Measurements from ENCODE around the gene SPON1. TPM values are rescaled to one million over a fixed set of nuclear protein-coding genes. Genes with fewer than 3 reads are reported as not detected.

SPON1 gene
- total RNA-seq, 2 experiments from 2014 or later, result 0.96 to 1.4 TPM

DNA sequence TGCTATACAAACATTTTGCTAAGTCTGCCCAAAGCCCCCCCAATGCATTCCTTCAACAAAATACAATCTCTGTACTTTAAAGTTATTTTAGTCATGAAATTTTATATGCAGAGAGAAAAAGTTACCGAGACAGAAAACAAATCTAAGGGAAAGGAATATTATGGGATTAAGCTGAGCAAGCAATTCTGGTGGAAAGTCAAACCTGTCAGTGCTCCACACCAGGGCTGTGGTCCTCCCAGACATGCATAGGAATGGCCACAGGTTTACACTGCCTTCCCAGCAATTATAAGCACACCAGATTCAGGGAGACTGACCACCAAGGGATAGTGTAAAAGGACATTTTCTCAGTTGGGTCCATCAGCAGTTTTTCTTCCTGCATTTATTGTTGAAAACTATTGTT is 304.1 kb downstream of the SPON1 start:
- peaks cover 1% of the 10 kb centered on the region for H3K9me3 Mint-ChIP-seq
- POLR2A ChIA-PET, result no interaction called here
- DNase-seq (no peak), ATAC-seq (no peak)
- H3K4me1 Mint-ChIP-seq (ENCODE audit: low read depth), result peaks cover 15% of the 10 kb centered on the region
- peaks cover 30% of the 10 kb centered on the region for H3K36me3 Mint-ChIP-seq (ENCODE audit: low read depth)
- TF ChIP-seq, protein P1, sequence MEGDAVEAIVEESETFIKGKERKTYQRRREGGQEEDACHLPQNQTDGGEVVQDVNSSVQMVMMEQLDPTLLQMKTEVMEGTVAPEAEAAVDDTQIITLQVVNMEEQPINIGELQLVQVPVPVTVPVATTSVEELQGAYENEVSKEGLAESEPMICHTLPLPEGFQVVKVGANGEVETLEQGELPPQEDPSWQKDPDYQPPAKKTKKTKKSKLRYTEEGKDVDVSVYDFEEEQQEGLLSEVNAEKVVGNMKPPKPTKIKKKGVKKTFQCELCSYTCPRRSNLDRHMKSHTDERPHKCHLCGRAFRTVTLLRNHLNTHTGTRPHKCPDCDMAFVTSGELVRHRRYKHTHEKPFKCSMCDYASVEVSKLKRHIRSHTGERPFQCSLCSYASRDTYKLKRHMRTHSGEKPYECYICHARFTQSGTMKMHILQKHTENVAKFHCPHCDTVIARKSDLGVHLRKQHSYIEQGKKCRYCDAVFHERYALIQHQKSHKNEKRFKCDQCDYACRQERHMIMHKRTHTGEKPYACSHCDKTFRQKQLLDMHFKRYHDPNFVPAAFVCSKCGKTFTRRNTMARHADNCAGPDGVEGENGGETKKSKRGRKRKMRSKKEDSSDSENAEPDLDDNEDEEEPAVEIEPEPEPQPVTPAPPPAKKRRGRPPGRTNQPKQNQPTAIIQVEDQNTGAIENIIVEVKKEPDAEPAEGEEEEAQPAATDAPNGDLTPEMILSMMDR (IDR thresholded peaks at IDR 0.05), result no peak
- intact Hi-C loops (cut with micrococcal nuclease), result no loop called here
- no peak overlapping the region for H3K4me3 Mint-ChIP-seq
- no peak overlapping the region for H3K27ac Mint-ChIP-seq
- CTCF ChIA-PET, result interaction anchor here (1.6 kb wide), 1 partner anchor 13 kb away, joined by 7 read pairs; no protein-coding TSS in a partner anchor
- no peaks in the 10 kb centered on the region for H3K27me3 Mint-ChIP-seq

DNA sequence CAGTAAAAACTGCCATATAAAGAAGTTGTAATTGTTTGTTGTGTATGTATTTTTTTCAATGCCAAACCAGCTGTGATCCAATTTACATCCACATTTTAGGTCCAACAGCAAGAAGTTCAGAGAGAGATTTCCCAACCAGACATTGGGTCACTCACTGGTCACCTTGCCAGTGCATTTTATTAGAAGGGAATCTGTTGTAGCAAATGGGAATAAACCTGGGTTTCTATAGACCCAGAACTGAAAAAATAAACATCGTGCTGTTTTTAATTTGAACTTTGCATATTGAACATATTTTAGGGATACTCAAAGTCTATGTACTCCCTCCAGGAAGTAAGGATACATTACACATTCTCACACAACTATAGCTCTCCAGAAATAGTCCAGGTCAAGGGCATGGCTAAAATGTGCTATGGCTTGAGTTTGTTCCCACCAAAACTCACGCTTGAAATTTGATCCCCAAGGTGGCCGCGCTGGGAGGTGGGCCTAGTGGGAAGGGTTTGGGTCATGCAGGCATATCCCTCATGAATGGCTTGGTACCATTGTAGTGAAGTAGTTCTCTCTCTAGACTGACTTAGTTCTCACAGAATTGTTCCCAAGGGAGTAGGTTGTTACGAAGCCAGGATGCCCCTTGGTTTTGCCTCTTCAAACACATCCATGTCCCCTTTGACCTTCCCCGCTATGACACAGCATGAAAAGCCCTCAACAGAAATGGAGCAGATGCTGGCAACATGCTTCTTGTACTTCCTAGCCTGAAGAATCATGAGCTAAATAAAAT is 305.5 kb downstream of the SPON1 start:
- ChIA-PET POLR2A (no interaction called here), CTCF (interaction anchor here (1.6 kb wide), 1 partner anchor 15 kb away, joined by 7 read pairs; no protein-coding TSS in a partner anchor)
- DNase-seq, result no peak
- Mint-ChIP-seq H3K27me3 (no peaks in the 10 kb centered on the region), H3K9me3 (peaks cover 1% of the 10 kb centered on the region), H3K4me3 (no peak overlapping the region), H3K36me3 (ENCODE audit: low read depth) (peaks cover 38% of the 10 kb centered on the region), H3K27ac (no peak overlapping the region), H3K4me1 (ENCODE audit: low read depth) (peaks cover 23% of the 10 kb centered on the region)
- TF ChIP-seq, protein P1 (IDR thresholded peaks at IDR 0.05), result no peak
- intact Hi-C loops (cut with micrococcal nuclease), result no loop called here
- ATAC-seq, result no peak

DNA sequence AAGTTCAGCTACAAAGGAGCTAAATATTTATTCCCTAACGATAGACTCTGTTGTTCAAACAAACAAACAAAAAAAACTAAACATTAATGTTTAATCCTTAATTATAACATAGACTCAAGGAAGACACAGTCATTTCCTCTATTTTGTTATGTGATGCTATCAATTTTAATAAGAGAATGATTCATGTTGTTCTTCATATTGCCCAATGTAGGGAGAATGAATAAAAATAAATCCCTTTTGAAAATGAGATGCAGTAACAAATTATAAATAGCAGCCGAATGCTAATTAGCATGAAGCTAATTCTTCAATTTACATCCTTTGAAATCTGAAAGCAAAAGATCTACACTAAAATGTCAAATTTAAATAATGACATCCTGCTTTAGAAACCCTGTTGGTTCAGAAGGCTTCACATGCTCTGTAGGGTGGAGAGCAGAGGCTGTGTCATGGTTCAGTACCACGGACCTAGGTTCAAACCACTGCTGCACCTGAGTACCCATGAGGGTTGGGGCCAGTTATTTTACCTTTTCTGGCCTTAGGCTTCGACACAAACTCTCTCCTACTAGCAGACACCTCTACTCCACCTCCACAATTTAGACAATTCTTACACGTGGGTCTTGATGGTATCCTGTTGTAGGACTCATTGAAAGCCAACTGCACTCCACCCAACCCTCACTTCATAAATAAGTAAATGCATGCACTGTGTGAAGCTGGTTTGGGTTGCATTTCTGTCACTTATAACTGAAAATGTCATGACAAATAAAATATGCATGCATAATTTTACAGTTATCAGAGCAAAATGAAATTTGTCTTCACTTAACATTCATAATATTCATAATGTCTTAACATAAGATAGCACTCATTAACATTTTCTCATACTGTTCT is 307.4 kb downstream of the SPON1 start:
- peaks cover 23% of the 10 kb centered on the region for H3K4me1 Mint-ChIP-seq (ENCODE audit: low read depth)
- H3K4me3 Mint-ChIP-seq, result no peak overlapping the region
- ChIA-PET CTCF (interaction anchor here (1.1 kb wide), 2 partner anchors 30 to 295 kb away, joined by 3 to 5 read pairs; no protein-coding TSS in a partner anchor), POLR2A (no interaction called here)
- ATAC-seq, result no peak
- TF ChIP-seq, protein P1 (IDR thresholded peaks at IDR 0.05), result no peak
- peaks cover 40% of the 10 kb centered on the region for H3K36me3 Mint-ChIP-seq (ENCODE audit: low read depth)
- peaks cover 1% of the 10 kb centered on the region for H3K9me3 Mint-ChIP-seq
- DNase-seq, result no peak
- no peak overlapping the region for H3K27ac Mint-ChIP-seq
- H3K27me3 Mint-ChIP-seq, result no peaks in the 10 kb centered on the region
- intact Hi-C loops (cut with micrococcal nuclease), result no loop called here

DNA sequence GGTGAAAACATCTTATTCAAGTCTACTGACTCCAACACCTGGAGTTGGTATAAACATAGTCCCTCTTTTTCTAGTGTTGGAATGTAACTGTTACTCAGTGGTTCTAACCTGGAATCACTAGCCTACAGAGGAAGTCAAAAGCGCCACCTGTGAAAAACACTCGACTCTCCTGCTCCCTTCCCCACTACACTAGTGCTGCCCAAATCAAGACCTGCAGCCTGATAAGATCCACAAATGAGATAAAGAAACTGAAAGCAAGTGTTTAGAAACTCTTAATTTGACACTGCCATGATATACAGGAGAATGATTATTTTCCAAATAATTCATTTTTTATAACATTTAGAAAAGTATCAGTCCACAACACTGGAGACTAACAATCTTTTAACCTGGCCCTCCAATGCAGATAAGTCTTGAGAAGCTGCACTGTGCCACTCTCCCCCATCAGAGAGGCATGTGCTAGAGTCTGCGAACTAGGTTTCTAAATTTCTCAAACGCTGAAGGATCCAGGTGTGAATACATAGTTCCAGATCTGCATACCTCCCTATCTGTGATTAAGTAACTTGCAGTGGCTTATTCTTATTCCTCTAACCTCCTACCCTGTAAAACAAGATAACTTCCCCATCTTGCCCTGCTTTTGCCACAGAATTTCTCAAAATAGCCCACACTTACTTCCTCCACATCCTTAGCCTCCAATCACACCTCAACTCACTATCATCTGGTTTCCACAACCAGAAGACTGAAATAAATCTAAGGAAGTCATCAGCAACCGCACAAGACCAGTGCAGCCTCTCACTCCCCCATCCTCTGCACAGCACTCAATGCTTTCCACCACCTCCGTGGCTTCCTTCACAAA is 308.4 kb downstream of the SPON1 start:
- intact Hi-C loops (cut with micrococcal nuclease), result no loop called here
- CTCF ChIA-PET, result interaction anchor here (1.1 to 1.2 kb wide), 2 partner anchors 9 to 184 kb away, joined by 3 to 4 read pairs; no protein-coding TSS in a partner anchor
- peak; percentile 54 for DNase-seq

More for the DNA sequence above, 308.4 kb downstream of the SPON1 start:
- Mint-ChIP-seq H3K36me3 (ENCODE audit: low read depth) (peaks cover 33% of the 10 kb centered on the region), H3K4me3 (peak overlapping the region; percentile 3), H3K9me3 (no peaks in the 10 kb centered on the region), H3K4me1 (ENCODE audit: low read depth) (peaks cover 27% of the 10 kb centered on the region), H3K27me3 (no peaks in the 10 kb centered on the region), H3K27ac (peak overlapping the region; percentile 53)
- TF ChIP-seq, protein P1 (IDR thresholded peaks at IDR 0.05), result no peak
- POLR2A ChIA-PET, result no interaction called here
- peak; percentile 85 for ATAC-seq

Measured in activated CD8-positive, alpha-beta T cell treated with anti-CD3 and anti-CD28 coated beads for 36 hours (primary cell).